Tibial nerve (tissue), 4 donors: ENCODE measurements around the gene DPP3. TPM values are rescaled to one million over a fixed set of nuclear protein-coding genes. Genes with fewer than 3 reads are reported as not detected.
A peak's percentile ranks its signal among the peaks of the same experiment; 100 is the strongest.

Source experiments
- DNase-seq, 2 donors: peaks; one replicate each; pipeline ENCODE4 v3.0.0-alpha.2; 2019; ENCODE audit warnings: low spot score in 2 of 2
- H3K27ac ChIP-seq, 4 donors: fragments of 200-600 bp; sonication (generic) in 3 of 4; one replicate each; pipeline ENCODE4 v1.5.1; 2017 to 2019; ENCODE audit warnings: mild to moderate bottlenecking in 1 of 4
- H3K27me3 ChIP-seq, 2 donors: fragments of 200-600 bp; sonication (generic) in 1 of 2; one replicate each; pipeline versions ENCODE4 v1.5.1 to v1.6.0; 2017 to 2019
- H3K36me3 ChIP-seq, 3 donors: fragments of 200-600 bp; sonication (generic); one replicate each; pipeline ENCODE4 v1.5.1; 2018 to 2019
- H3K4me1 ChIP-seq, 4 donors: fragments of 200-600 bp; sonication (generic) in 3 of 4; one replicate each; pipeline ENCODE4 v1.5.1; 2017 to 2019
- H3K4me3 ChIP-seq, 4 donors: fragments of 200-600 bp; sonication (generic) in 3 of 4; one replicate each; pipeline ENCODE4 v1.5.1; 2017 to 2019; ENCODE audit warnings: mild to moderate bottlenecking in 1 of 4, moderate library complexity in 1 of 4
- H3K9me3 ChIP-seq, 4 donors: fragments of 200-600 bp; sonication (generic) in 3 of 4; one replicate each; pipeline ENCODE4 v1.5.1; 2017 to 2019
- EP300 ChIP-seq, 2 donors: sonication (generic); formaldehyde crosslinking; IDR thresholded peaks; one replicate each; pipeline ENCODE4 v1.6.1; 2017; ENCODE audit warnings: antibody characterized with exemption in 2 of 2, mild to moderate bottlenecking in 1 of 2
- POLR2A ChIP-seq, 2 donors: fragments of 450-650 bp; IDR thresholded peaks; one replicate each; pipeline ENCODE4 v1.6.1; 2017; ENCODE audit warnings: antibody characterized with exemption in 2 of 2, mild to moderate bottlenecking in 2 of 2, moderate library complexity in 2 of 2
- WGBS, 2 donors: methylation state at CpG; one replicate each; pipeline ENCODE4 v1.1.5; 2018; 5-methylcytosine and 5-hydroxymethylcytosine counted together
- total RNA-seq, 4 donors: library from RNA; depleted of rRNA; stranded (reverse); fragments of >200 nt; gene quantifications; one replicate each; pipeline ENCODE4 v1.1.0, GENCODE V29; 2016
- TF ChIP-seq, protein P1 (sequence below), 5 experiments: fragments of 200-600 bp in 3 of 5; fragments of 450-650 bp in 2 of 5; sonication (generic) in 3 of 5; IDR thresholded peaks; one replicate each; pipeline ENCODE4 v1.5.1; 2016 to 2019; ENCODE audit warnings: antibody characterized with exemption in 5 of 5, mild to moderate bottlenecking in 3 of 5, moderate library complexity in 2 of 5

The DPP3 gene
- total RNA-seq, 4 donors from 2014 or later: 12.2 to 41.8 (median 25.0) TPM

DNA sequence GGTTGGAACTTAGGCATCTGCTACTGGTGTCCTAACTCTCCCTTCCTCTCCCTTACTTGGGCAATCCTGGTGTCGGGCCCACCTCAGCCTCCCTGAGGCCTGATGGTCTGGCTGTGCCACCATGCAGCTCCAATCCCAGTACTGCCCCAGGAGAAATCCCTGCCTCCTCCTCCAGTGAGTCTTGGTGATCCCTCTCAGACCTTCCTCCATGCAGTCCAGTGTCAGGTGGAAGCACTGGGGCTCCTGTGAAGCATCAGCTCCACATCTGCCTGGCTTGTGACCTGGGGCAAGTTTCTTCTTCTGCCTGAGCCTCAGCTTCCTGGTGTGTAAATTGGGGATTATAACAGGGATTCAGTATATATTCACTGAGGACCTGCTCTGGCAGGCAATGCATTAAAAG, 15.3 kb upstream of the DPP3 start:
- Histone ChIP-seq H3K27me3 (no peaks in the 10 kb centered on the region), H3K4me3 (no peak overlapping the region), H3K4me1 (peaks cover 0 to 22% (median 7%) of the 10 kb centered on the region in 4 donors), H3K27ac (no peak overlapping the region), H3K9me3 (peaks cover 0 to 13% (median 0%) of the 10 kb centered on the region in 4 donors), H3K36me3 (no peaks in the 10 kb centered on the region)
- TF ChIP-seq, protein P1, sequence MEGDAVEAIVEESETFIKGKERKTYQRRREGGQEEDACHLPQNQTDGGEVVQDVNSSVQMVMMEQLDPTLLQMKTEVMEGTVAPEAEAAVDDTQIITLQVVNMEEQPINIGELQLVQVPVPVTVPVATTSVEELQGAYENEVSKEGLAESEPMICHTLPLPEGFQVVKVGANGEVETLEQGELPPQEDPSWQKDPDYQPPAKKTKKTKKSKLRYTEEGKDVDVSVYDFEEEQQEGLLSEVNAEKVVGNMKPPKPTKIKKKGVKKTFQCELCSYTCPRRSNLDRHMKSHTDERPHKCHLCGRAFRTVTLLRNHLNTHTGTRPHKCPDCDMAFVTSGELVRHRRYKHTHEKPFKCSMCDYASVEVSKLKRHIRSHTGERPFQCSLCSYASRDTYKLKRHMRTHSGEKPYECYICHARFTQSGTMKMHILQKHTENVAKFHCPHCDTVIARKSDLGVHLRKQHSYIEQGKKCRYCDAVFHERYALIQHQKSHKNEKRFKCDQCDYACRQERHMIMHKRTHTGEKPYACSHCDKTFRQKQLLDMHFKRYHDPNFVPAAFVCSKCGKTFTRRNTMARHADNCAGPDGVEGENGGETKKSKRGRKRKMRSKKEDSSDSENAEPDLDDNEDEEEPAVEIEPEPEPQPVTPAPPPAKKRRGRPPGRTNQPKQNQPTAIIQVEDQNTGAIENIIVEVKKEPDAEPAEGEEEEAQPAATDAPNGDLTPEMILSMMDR (IDR thresholded peaks at IDR 0.05): no peak
- no peak for TF ChIP-seq EP300 (IDR thresholded peaks at IDR 0.05)
- no peak for TF ChIP-seq POLR2A (IDR thresholded peaks at IDR 0.05)
- no peak for DNase-seq
- WGBS, 2 donors: 86 to 89% methylated on average over 1 of the region's 1 CpG

DNA sequence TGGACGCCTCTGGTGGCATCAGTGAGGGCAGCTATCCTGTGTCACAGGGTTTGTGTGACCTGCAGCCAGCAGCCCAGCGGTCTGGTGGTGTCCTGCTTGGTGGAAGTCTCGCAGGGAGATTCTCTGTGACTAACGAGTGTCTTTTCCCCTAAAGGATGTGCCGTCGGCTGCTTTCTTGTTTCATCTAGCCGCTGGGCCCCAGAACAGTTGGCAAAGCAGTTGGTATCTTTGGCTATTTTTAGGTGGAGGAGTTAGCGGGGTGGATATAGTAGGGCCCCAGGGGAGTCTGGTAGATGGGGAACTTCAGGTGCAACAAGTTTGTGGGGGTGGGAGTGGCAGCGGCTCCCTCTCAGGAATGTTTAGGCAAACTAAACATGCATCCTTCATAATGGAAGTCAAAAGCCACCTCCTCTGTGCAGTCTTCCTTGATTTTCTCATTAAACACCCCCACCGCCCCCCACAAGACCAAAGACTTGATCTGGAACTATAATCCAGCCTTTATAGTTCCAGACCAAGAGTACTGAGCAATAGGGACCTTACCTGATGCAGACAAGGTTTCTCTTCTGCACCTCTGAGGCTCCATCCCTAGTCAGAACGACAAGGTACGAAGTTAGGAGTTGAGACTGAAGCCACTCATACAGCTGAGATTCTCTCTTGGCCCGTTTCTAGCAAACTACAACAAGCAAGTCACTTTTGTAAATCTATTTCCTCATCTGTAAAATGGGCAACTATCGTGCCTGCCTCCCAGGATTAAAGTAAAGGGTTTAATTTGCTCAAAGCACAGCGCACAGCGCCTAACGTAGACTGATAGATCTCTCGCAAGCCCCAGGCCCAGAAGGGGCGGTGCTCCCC, 14.6 kb upstream of the DPP3 start:
- Histone ChIP-seq H3K4me3 (peak overlapping the region in 3 of 4 donors; percentile 50 to 87 (median 53)), H3K4me1 (peaks cover 0 to 22% (median 7%) of the 10 kb centered on the region in 4 donors), H3K27ac (peak overlapping the region; percentile 75 to 92 (median 81)), H3K36me3 (peaks cover 0 to 6% (median 0%) of the 10 kb centered on the region in 3 donors), H3K9me3 (peaks cover 0 to 13% (median 0%) of the 10 kb centered on the region in 4 donors), H3K27me3 (no peaks in the 10 kb centered on the region)
- 35 to 45% methylated on average over 19 of the region's 19 CpGs for WGBS, 2 donors
- TF ChIP-seq, protein P1 (IDR thresholded peaks at IDR 0.05): no peak
- no peak for TF ChIP-seq POLR2A (IDR thresholded peaks at IDR 0.05)
- no peak for TF ChIP-seq EP300 (IDR thresholded peaks at IDR 0.05)
- no peak for DNase-seq

DNA sequence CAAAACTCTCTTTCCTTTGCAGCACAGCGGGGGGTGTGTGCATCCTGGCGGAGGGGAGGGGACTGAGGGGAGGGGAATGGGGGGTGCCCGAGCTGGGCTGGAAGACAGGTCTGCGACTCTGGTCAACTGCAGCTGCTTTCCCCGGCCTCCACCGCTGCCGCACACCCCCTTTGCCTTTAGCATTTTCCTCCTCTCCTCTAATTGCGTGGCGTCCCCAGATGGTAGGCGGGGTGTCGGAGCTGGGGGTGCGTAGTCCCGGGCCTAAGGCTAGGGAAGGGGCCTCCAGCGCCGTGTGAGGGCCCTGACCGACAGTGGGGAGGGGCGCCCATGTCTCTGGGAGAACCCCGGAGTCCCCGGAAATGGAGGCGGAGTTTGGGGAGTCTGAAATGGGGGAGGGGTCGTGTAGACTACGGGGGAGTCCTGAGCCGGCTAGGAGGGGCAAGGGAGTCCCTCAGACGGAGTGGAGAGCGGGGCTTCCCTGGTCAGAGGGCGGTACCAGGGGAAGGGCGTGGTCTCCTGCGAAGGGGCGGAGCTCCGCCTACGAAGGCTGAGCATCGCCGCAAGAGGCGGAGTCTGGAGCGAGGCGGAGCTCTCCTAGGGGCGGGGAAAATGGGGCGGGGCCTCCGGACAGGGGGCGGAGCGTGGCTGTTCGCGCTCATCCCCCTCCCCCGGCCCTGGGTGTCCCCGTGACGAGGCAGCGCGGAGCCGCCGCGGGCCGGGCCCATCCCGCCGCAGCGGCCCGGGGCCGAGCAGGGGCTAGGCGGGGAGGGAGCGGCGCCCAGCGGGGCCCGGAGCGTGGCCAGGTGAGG, 13.8 kb upstream of the DPP3 start, which contains the start of gene PELI3:
Gene PELI3, plus strand, starts transcription at position 681 of the 809 bp plus-strand sequence. CDS start 1,224 bp downstream, outside the sequence.
- H3K9me3 ChIP-seq: peaks cover 0 to 10% (median 0%) of the 10 kb centered on the region in 4 donors
- 1 to 2% methylated on average over 33 to 39 of the region's 63 CpGs for WGBS, 2 donors
- H3K4me3 ChIP-seq: peak within 1 kb of the TSS; percentile 50 to 87 (median 70)
- TF ChIP-seq, protein P1 (IDR thresholded peaks at IDR 0.05): no peak
- TF ChIP-seq POLR2A (IDR thresholded peaks at IDR 0.05): peak in 1 of 2 donors; percentile 37
- peak in 1 of 2 donors; percentile 40 for TF ChIP-seq EP300 (IDR thresholded peaks at IDR 0.05)
- peak within 1 kb of the TSS; percentile 75 to 92 (median 81) for H3K27ac ChIP-seq
- peaks cover 0 to 15% (median 0%) of the 10 kb centered on the region in 3 donors for H3K36me3 ChIP-seq
- H3K4me1 ChIP-seq: peaks cover 0 to 22% (median 7%) of the 10 kb centered on the region in 4 donors
- peak; percentile 87 to 91 for DNase-seq
- no peaks in the 10 kb centered on the region for H3K27me3 ChIP-seq

DNA sequence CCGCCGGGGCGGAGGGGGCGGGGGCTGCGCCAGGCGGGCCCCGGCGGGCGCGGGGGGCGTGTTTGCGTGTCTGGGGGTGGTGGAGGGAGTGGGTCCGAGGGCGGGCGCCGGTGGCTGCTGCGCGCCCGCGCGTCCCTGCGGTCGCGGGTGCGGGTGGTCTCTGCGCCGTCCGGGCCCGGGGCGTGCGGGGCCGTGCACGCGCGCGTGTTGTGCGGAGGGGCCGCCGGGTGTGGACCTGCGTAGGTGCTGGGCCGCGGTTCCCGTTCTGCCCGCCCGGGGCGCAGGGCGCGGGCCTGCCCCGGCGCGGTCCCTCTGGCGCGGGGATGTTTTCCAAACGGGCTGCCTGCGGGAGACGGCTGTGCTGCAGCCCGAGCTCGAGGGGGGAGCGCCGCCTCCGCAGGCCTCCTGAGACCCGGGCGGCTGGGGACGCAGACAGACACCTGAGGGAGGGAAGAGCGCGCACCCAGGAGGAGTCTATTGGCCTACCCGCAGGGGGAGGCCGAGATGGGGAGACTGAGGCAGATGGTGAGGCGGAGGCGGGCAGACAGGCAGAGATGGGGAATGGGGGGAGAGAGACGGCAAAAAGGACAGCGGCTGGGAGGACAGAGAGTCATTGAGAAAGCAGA, 13.1 kb upstream of the DPP3 start:
- H3K9me3 ChIP-seq: peaks cover 0 to 10% (median 0%) of the 10 kb centered on the region in 4 donors
- 5 to 6% methylated on average over 11 to 21 of the region's 72 CpGs for WGBS, 2 donors
- peaks cover 0 to 22% (median 0%) of the 10 kb centered on the region in 3 donors for H3K36me3 ChIP-seq
- no peaks in the 10 kb centered on the region for H3K27me3 ChIP-seq
- TF ChIP-seq, protein P1 (IDR thresholded peaks at IDR 0.05): peak in 3 of 5 experiments; percentile 32 to 69 (median 58)
- no peak for TF ChIP-seq POLR2A (IDR thresholded peaks at IDR 0.05)
- H3K4me3 ChIP-seq: peak overlapping the region; percentile 50 to 87 (median 70)
- peaks cover 0 to 22% (median 7%) of the 10 kb centered on the region in 4 donors for H3K4me1 ChIP-seq
- peak overlapping the region; percentile 75 to 87 (median 80) for H3K27ac ChIP-seq
- DNase-seq: no peak
